ENCODE data around the gene SNX1. TPM values are rescaled to one million over a fixed set of nuclear protein-coding genes. Genes with fewer than 3 reads are reported as not detected.

The SNX1 gene
- total and polyA plus RNA-seq, 2 of the 13 experiments (the other 11 are each of a cell fraction or from before 2014, with no cell fraction given): 29.3 to 60.1 TPM

DNA sequence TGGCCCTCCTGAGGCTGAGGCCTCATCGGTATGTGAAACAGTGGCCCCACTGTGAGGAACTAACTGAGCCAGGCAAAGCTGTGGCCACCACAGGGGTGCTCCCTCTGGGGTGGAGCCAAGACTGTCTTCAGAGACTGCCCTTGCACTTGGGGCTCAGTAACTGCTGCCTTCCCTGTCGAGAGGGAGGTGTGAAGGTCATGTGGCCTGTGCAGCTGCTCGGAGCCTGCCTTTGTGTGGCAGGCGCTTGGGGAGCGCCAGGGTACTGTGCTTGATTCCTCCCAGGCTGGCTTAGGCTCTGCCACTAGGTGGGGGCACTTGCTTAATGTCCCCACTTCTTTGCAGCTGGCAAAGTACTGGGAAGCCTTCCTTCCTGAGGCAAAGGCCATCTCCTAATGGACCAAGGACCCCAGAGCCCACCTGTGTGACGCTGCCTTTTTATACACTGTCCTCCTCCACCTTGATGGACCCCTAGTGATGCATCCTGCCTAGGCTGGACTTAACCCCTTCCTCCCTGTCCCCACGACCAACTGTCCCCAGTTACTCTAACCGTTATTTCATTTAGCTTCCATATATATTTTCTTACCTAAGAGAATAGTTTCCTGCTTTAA, 41.5 kb downstream of the SNX1 start (continued):
- TF ChIP-seq, protein P1, sequence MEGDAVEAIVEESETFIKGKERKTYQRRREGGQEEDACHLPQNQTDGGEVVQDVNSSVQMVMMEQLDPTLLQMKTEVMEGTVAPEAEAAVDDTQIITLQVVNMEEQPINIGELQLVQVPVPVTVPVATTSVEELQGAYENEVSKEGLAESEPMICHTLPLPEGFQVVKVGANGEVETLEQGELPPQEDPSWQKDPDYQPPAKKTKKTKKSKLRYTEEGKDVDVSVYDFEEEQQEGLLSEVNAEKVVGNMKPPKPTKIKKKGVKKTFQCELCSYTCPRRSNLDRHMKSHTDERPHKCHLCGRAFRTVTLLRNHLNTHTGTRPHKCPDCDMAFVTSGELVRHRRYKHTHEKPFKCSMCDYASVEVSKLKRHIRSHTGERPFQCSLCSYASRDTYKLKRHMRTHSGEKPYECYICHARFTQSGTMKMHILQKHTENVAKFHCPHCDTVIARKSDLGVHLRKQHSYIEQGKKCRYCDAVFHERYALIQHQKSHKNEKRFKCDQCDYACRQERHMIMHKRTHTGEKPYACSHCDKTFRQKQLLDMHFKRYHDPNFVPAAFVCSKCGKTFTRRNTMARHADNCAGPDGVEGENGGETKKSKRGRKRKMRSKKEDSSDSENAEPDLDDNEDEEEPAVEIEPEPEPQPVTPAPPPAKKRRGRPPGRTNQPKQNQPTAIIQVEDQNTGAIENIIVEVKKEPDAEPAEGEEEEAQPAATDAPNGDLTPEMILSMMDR (CRISPR knock-in tag; IDR thresholded peaks at IDR 0.05): peak; percentile 43
- TF ChIP-seq, protein P2, sequence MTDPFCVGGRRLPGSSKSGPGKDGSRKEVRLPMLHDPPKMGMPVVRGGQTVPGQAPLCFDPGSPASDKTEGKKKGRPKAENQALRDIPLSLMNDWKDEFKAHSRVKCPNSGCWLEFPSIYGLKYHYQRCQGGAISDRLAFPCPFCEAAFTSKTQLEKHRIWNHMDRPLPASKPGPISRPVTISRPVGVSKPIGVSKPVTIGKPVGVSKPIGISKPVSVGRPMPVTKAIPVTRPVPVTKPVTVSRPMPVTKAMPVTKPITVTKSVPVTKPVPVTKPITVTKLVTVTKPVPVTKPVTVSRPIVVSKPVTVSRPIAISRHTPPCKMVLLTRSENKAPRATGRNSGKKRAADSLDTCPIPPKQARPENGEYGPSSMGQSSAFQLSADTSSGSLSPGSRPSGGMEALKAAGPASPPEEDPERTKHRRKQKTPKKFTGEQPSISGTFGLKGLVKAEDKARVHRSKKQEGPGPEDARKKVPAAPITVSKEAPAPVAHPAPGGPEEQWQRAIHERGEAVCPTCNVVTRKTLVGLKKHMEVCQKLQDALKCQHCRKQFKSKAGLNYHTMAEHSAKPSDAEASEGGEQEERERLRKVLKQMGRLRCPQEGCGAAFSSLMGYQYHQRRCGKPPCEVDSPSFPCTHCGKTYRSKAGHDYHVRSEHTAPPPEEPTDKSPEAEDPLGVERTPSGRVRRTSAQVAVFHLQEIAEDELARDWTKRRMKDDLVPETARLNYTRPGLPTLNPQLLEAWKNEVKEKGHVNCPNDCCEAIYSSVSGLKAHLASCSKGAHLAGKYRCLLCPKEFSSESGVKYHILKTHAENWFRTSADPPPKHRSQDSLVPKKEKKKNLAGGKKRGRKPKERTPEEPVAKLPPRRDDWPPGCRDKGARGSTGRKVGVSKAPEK (CRISPR knock-in tag; IDR thresholded peaks at IDR 0.05; ENCODE audit: borderline replicate concordance): no peak
- TF ChIP-seq BRCA1 (CRISPR knock-in tag; IDR thresholded peaks at IDR 0.05) (no peak), POLR2AphosphoS2 (IDR thresholded peaks at IDR 0.05; ENCODE audit: low read depth, low read length) (no peak), TP53 (CRISPR knock-in tag; conservative IDR thresholded peaks at IDR 0.05) (no peak), AGO2 (optimal IDR thresholded peaks at IDR 0.05; ENCODE audit: low read depth, low read length) (peak; percentile 31), ZNF652 (CRISPR knock-in tag; IDR thresholded peaks at IDR 0.05; ENCODE audit: borderline replicate concordance, low read depth) (peak; percentile 61)

DNA sequence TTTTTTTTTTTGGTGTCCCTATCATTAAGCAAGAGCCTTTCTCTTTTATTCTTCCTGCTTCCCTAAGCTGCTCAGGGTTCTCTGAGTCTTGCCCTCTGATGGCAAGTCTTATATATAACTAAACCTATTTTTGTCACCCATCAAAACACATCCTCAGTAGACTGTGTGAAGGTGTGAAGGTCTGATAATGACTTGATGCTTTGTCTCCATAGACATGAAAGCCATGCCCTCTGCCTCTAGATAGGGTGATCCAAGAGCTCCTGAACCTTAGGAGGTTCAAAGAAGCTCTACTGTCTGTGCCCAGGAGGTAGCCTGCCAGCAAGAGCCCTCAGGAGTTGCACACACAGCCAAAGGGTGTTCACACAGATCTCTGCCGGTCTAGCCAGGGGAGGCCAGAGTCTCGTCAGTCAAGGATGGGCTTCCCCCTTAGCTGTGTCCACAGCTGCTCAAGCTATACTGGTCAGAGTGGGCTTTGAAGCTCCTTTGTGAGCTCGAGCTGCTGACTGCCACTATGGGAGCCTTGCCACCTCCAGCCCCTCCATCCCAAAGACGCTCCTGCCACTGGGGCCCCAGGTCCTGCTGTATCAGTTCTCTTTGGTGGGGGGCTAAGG, 42.7 kb downstream of the SNX1 start:
- Histone ChIP-seq H3K4me2 (ENCODE audit: low read depth, low read length) (no peak overlapping the region), H3K36me3 (replicated peaks in 1 of 2; ENCODE audit: control insufficient read depth in 1 of 2, insufficient read depth in 2 of 2, low read length in 2 of 2) (peaks cover 33 to 64% of the 10 kb centered on the region in 2 experiments), H3K27me3 (ENCODE audit: control insufficient read depth in 1 of 2, insufficient read depth in 2 of 2, low read length in 2 of 2) (no peaks in the 10 kb centered on the region), H2AFZ (ENCODE audit: low read length) (no peak overlapping the region), H3K9me3 (ENCODE audit: low read length) (no peaks in the 10 kb centered on the region), H3K27ac (ENCODE audit: extremely low read length, insufficient read depth, low read length) (no peak overlapping the region), H3K4me3 (replicated peaks in 1 of 3; ENCODE audit: insufficient read depth in 1 of 3, low read depth in 2 of 3, low read length in 3 of 3) (no peak overlapping the region), H3K79me2 (ENCODE audit: insufficient read depth, low read length) (no peaks in the 10 kb centered on the region), H4K20me1 (ENCODE audit: insufficient read depth, low read length) (no peaks in the 10 kb centered on the region), H3K4me1 (ENCODE audit: insufficient read depth, low read length) (peaks cover 16% of the 10 kb centered on the region), H3K9ac (ENCODE audit: insufficient read depth, low read depth, low read length) (no peak overlapping the region)
- BruUV-seq (replicated peaks): no TSS peak
- 100% methylated on average over 2 of the region's 4 CpGs for whole genome bisulfite sequencing (ENCODE audit: low lambda C conversion rate)
- FAIRE-seq: no peak
- intact Hi-C loops (cut with micrococcal nuclease; ENCODE audit: unreplicated experiment) (no loop called here), in situ Hi-C loops (cut with HindIII; ENCODE audit: extremely low pct_ligation_motif_present, low pct_unique_long_range_greater_than_20kb) (no loop called here)
- ChIA-PET POLR2A (no interaction called here), CTCF (ENCODE audit: low intra/inter-chr PET ratio, low total read pairs) (no interaction called here)
- no peak for ATAC-seq
- TF ChIP-seq, protein P3, sequence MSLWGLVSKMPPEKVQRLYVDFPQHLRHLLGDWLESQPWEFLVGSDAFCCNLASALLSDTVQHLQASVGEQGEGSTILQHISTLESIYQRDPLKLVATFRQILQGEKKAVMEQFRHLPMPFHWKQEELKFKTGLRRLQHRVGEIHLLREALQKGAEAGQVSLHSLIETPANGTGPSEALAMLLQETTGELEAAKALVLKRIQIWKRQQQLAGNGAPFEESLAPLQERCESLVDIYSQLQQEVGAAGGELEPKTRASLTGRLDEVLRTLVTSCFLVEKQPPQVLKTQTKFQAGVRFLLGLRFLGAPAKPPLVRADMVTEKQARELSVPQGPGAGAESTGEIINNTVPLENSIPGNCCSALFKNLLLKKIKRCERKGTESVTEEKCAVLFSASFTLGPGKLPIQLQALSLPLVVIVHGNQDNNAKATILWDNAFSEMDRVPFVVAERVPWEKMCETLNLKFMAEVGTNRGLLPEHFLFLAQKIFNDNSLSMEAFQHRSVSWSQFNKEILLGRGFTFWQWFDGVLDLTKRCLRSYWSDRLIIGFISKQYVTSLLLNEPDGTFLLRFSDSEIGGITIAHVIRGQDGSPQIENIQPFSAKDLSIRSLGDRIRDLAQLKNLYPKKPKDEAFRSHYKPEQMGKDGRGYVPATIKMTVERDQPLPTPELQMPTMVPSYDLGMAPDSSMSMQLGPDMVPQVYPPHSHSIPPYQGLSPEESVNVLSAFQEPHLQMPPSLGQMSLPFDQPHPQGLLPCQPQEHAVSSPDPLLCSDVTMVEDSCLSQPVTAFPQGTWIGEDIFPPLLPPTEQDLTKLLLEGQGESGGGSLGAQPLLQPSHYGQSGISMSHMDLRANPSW (CRISPR knock-in tag; IDR thresholded peaks at IDR 0.05; ENCODE audit: borderline replicate concordance): no peak
- TF ChIP-seq RBM22 (optimal IDR thresholded peaks at IDR 0.05; ENCODE audit: low read length): peak; percentile 33
- DNase-seq (ENCODE audit: low spot score): no peak

All from HepG2 (cell line).